Liver (tissue), 9 donors: ENCODE data around the gene EIF4G1. TPM values are rescaled to one million over a fixed set of nuclear protein-coding genes. Genes with fewer than 3 reads are reported as not detected.
A peak's percentile ranks its signal among the peaks of the same experiment; 100 is the strongest.

ENCODE experiments used
- DNase-seq: peaks from one replicate; pipeline ENCODE4 v3.0.0-alpha.2; 2017; ENCODE audit warnings: low spot score
- H3K27ac ChIP-seq, 2 donors: one replicate each; pipeline ENCODE4 v1.7.0; 2013; ENCODE audit warnings: inconsistent platforms in 2 of 2, low read length in 2 of 2, control low read depth in 1 of 2, low read depth in 1 of 2, mild to moderate bottlenecking in 1 of 2
- H3K27me3 ChIP-seq, 4 donors: one replicate each; pipeline versions ENCODE4 v1.6.1 to v1.7.0; 2013; ENCODE audit warnings: low read length in 3 of 4, inconsistent platforms in 1 of 4, mild to moderate bottlenecking in 1 of 4, moderate library complexity in 1 of 4; ENCODE audit not compliant: control insufficient read depth in 4 of 4, insufficient read depth in 4 of 4
- H3K36me3 ChIP-seq, 4 donors: one replicate each; pipeline versions ENCODE4 v1.6.1 to v1.7.0; 2013; ENCODE audit warnings: low read length in 3 of 4, mild to moderate bottlenecking in 3 of 4, low read depth in 1 of 4, moderate library complexity in 1 of 4; ENCODE audit not compliant: control insufficient read depth in 4 of 4, insufficient read depth in 3 of 4
- H3K4me1 ChIP-seq, 4 donors: one replicate each; pipeline versions ENCODE4 v1.6.1 to v1.7.0; 2013; ENCODE audit warnings: low read length in 3 of 4, mild to moderate bottlenecking in 3 of 4, moderate library complexity in 1 of 4; ENCODE audit not compliant: control insufficient read depth in 4 of 4, insufficient read depth in 4 of 4
- H3K4me3 ChIP-seq, 3 donors: one replicate each; pipeline versions ENCODE4 v1.6.1 to v1.7.0; 2013; ENCODE audit warnings: low read length in 3 of 3, control low read depth in 1 of 3, low read depth in 1 of 3, mild to moderate bottlenecking in 1 of 3
- H3K9ac ChIP-seq, 2 donors: one replicate each; pipeline ENCODE4 v1.7.0; 2013; ENCODE audit warnings: low read length in 2 of 2, mild to moderate bottlenecking in 2 of 2, moderate library complexity in 2 of 2, control low read depth in 1 of 2, low read depth in 1 of 2
- H3K9me3 ChIP-seq, 4 donors: one replicate each; pipeline versions ENCODE4 v1.6.1 to v1.7.0; 2013; ENCODE audit warnings: low read length in 3 of 4; ENCODE audit not compliant: control insufficient read depth in 4 of 4
- EGR1 ChIP-seq, 2 donors: IDR thresholded peaks; 2 replicates each; pipeline ENCODE4 v1.6.1; 2016 to 2018; ENCODE audit warnings: antibody characterized with exemption in 2 of 2, low read depth in 2 of 2
- FOXA1 ChIP-seq: IDR thresholded peaks from 2 replicates; pipeline ENCODE4 v1.6.1; 2016; ENCODE audit warnings: antibody characterized with exemption
- FOXA2 ChIP-seq: IDR thresholded peaks from 2 replicates; pipeline ENCODE4 v1.6.1; 2016; ENCODE audit warnings: antibody characterized with exemption
- GABPA ChIP-seq, 2 donors: IDR thresholded peaks in 1 of 2; conservative IDR thresholded peaks in 1 of 2; 2 replicates each; pipeline ENCODE4 v1.6.1; 2016; ENCODE audit warnings: antibody characterized with exemption in 2 of 2, mild to moderate bottlenecking in 1 of 2, moderate library complexity in 1 of 2
- HNF4A ChIP-seq, 2 donors: conservative IDR thresholded peaks; 2 replicates each; pipeline ENCODE4 v1.6.1; 2016; ENCODE audit warnings: antibody characterized with exemption in 2 of 2, mild to moderate bottlenecking in 2 of 2
- HNF4G ChIP-seq: IDR thresholded peaks from 2 replicates; pipeline ENCODE4 v1.6.1; 2016; ENCODE audit warnings: antibody characterized with exemption
- JUND ChIP-seq, 2 donors: IDR thresholded peaks; 2 replicates each; pipeline ENCODE4 v1.6.1; 2016; ENCODE audit warnings: antibody characterized with exemption in 2 of 2
- NR2F2 ChIP-seq: IDR thresholded peaks from 2 replicates; pipeline ENCODE4 v1.6.1; 2016; ENCODE audit warnings: antibody characterized with exemption
- RAD21 ChIP-seq, 2 donors: IDR thresholded peaks; 2 replicates each; pipeline ENCODE4 v1.6.1; 2016; ENCODE audit warnings: antibody characterized with exemption in 2 of 2, mild to moderate bottlenecking in 2 of 2
- RXRA ChIP-seq, 2 donors: IDR thresholded peaks; 2 replicates each; pipeline ENCODE4 v1.6.1; 2017 to 2018; ENCODE audit warnings: antibody characterized with exemption in 2 of 2, mild to moderate bottlenecking in 1 of 2
- SP1 ChIP-seq: IDR thresholded peaks from 2 replicates; pipeline ENCODE4 v1.6.1; 2018; ENCODE audit warnings: antibody characterized with exemption, mild to moderate bottlenecking
- TAF1 ChIP-seq: conservative IDR thresholded peaks from 2 replicates; pipeline ENCODE4 v1.6.1; 2016; ENCODE audit warnings: antibody characterized with exemption, mild to moderate bottlenecking
- YY1 ChIP-seq: IDR thresholded peaks from 2 replicates; pipeline ENCODE4 v1.6.1; 2016; ENCODE audit warnings: antibody characterized with exemption, mild to moderate bottlenecking
- WGBS: extraction: QIAGEN DNeasy Blood & Tissue Kit; methylation state at CpG from one replicate; pipeline ENCODE4 v1.1.7; 2013; 5-methylcytosine and 5-hydroxymethylcytosine counted together
- polyA plus RNA-seq, 2 donors: library from polyadenylated mRNA; stranded (reverse) in 1 of 2; unstranded in 1 of 2; fragments of 200-250 nt in 1 of 2; fragments of >200 nt in 1 of 2; fragmentation: Nextera tagmentation in 1 of 2; extraction: Ambion mirVana in 1 of 2; gene quantifications; one replicate each; pipeline versions ENCODE4 v1.2.1 to v1.2.3, GENCODE V29; 2013 to 2015
- total RNA-seq, 2 donors: library from RNA; depleted of rRNA; stranded (reverse); fragments of >200 nt; gene quantifications; one replicate each; pipeline ENCODE4 v1.2.3, GENCODE V29; 2014
- TF ChIP-seq, protein P1 (sequence below): IDR thresholded peaks from 2 replicates; pipeline ENCODE4 v1.6.1; 2016; ENCODE audit warnings: antibody characterized with exemption, mild to moderate bottlenecking
- TF ChIP-seq, protein P2 (sequence below): IDR thresholded peaks from 2 replicates; pipeline ENCODE4 v1.6.1; 2016; ENCODE audit warnings: antibody characterized with exemption
- TF ChIP-seq, protein P3 (sequence below): IDR thresholded peaks from 2 replicates; pipeline ENCODE4 v1.6.1; 2016; ENCODE audit warnings: antibody characterized with exemption
- TF ChIP-seq, protein P4 (sequence below): fragments of 150-350 bp; IDR thresholded peaks from 2 replicates; pipeline ENCODE4 v1.5.1; 2017; ENCODE audit warnings: improper control_type of control experiment, low read depth, low read length; ENCODE audit not compliant: missing input control
- TF ChIP-seq, protein P5 (sequence below): IDR thresholded peaks from 2 replicates; pipeline ENCODE4 v1.6.1; 2016; ENCODE audit warnings: antibody characterized with exemption
- donor health status: healthy.
- donor health status: healthy.
- donor health status: healthy.
- donor health status: healthy.
- donor health status: healthy.

EIF4G1 gene
- total and polyA plus RNA-seq, 4 donors = 140 to 329 (median 207) TPM

DNA sequence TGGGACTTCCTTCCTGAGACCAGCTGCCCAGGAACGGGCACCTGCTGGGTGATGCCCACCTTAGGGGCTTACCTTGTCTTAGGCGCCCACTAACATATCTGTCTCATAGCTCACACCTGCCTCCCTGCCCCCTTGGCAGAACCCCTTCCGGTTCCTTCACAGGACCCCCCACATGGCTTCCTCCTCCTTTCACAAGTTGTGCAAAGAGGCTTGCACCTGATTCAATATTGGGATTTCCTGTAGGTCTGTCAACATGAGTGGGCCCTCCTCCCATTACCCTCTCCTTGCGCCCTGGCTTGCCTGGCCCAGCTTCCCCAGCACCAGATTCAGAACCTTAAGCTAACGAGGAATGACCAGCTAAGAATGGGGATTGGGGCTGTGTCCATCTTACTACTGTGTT is 63.0 kb downstream of the EIF4G1 start:
- TF ChIP-seq SP1 (no peak), GABPA (IDR thresholded peaks at IDR 0.05 in 1 of 2, conservative IDR thresholded peaks at IDR 0.05 in 1 of 2) (no peak), NR2F2 (no peak), FOXA2 (no peak), HNF4G (no peak), JUND (IDR thresholded peaks at IDR 0.05) (no peak), RXRA (IDR thresholded peaks at IDR 0.05) (no peak), EGR1 (IDR thresholded peaks at IDR 0.05; ENCODE audit: low read depth in 2 of 2) (no peak), TAF1 (no peak), RAD21 (IDR thresholded peaks at IDR 0.05) (no peak), HNF4A (conservative IDR thresholded peaks at IDR 0.05) (no peak), FOXA1 (no peak), YY1 (no peak)
- TF ChIP-seq, protein P1, sequence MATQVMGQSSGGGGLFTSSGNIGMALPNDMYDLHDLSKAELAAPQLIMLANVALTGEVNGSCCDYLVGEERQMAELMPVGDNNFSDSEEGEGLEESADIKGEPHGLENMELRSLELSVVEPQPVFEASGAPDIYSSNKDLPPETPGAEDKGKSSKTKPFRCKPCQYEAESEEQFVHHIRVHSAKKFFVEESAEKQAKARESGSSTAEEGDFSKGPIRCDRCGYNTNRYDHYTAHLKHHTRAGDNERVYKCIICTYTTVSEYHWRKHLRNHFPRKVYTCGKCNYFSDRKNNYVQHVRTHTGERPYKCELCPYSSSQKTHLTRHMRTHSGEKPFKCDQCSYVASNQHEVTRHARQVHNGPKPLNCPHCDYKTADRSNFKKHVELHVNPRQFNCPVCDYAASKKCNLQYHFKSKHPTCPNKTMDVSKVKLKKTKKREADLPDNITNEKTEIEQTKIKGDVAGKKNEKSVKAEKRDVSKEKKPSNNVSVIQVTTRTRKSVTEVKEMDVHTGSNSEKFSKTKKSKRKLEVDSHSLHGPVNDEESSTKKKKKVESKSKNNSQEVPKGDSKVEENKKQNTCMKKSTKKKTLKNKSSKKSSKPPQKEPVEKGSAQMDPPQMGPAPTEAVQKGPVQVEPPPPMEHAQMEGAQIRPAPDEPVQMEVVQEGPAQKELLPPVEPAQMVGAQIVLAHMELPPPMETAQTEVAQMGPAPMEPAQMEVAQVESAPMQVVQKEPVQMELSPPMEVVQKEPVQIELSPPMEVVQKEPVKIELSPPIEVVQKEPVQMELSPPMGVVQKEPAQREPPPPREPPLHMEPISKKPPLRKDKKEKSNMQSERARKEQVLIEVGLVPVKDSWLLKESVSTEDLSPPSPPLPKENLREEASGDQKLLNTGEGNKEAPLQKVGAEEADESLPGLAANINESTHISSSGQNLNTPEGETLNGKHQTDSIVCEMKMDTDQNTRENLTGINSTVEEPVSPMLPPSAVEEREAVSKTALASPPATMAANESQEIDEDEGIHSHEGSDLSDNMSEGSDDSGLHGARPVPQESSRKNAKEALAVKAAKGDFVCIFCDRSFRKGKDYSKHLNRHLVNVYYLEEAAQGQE = no peak
- TF ChIP-seq, protein P2, sequence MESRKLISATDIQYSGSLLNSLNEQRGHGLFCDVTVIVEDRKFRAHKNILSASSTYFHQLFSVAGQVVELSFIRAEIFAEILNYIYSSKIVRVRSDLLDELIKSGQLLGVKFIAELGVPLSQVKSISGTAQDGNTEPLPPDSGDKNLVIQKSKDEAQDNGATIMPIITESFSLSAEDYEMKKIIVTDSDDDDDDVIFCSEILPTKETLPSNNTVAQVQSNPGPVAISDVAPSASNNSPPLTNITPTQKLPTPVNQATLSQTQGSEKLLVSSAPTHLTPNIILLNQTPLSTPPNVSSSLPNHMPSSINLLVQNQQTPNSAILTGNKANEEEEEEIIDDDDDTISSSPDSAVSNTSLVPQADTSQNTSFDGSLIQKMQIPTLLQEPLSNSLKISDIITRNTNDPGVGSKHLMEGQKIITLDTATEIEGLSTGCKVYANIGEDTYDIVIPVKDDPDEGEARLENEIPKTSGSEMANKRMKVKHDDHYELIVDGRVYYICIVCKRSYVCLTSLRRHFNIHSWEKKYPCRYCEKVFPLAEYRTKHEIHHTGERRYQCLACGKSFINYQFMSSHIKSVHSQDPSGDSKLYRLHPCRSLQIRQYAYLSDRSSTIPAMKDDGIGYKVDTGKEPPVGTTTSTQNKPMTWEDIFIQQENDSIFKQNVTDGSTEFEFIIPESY = no peak
- TF ChIP-seq, protein P3, sequence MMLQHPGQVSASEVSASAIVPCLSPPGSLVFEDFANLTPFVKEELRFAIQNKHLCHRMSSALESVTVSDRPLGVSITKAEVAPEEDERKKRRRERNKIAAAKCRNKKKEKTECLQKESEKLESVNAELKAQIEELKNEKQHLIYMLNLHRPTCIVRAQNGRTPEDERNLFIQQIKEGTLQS = no peak
- TF ChIP-seq, protein P4, sequence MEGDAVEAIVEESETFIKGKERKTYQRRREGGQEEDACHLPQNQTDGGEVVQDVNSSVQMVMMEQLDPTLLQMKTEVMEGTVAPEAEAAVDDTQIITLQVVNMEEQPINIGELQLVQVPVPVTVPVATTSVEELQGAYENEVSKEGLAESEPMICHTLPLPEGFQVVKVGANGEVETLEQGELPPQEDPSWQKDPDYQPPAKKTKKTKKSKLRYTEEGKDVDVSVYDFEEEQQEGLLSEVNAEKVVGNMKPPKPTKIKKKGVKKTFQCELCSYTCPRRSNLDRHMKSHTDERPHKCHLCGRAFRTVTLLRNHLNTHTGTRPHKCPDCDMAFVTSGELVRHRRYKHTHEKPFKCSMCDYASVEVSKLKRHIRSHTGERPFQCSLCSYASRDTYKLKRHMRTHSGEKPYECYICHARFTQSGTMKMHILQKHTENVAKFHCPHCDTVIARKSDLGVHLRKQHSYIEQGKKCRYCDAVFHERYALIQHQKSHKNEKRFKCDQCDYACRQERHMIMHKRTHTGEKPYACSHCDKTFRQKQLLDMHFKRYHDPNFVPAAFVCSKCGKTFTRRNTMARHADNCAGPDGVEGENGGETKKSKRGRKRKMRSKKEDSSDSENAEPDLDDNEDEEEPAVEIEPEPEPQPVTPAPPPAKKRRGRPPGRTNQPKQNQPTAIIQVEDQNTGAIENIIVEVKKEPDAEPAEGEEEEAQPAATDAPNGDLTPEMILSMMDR = no peak
- TF ChIP-seq, protein P5, sequence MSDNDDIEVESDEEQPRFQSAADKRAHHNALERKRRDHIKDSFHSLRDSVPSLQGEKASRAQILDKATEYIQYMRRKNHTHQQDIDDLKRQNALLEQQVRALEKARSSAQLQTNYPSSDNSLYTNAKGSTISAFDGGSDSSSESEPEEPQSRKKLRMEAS = no peak
- peak overlapping the region; percentile 94 to 96 for H3K27ac ChIP-seq
- WGBS = 33% methylated on average over 5 of the region's 5 CpGs
- no peak for DNase-seq
- peak overlapping the region; percentile 12 to 70 for H3K9ac ChIP-seq
- H3K9me3 ChIP-seq = no peaks in the 10 kb centered on the region
- no peaks in the 10 kb centered on the region for H3K27me3 ChIP-seq
- peak overlapping the region; percentile 81 to 98 (median 92) for H3K4me3 ChIP-seq
- H3K36me3 ChIP-seq = peaks cover under 1 to 32% (median 20%) of the 10 kb centered on the region in 4 donors
- H3K4me1 ChIP-seq = peaks cover 3 to 27% (median 11%) of the 10 kb centered on the region in 4 donors
